Stimulated activated memory B cell treated with anti-CD40 and anti-IgM and Interleukin-4, amounts not matched to agents 10 μg/mL and 1 μg/mL and 100 μg/mL, for 72 hours (primary cell): ENCODE results near the gene AGO3.
A peak's percentile ranks its signal among the peaks of the same experiment; 100 is the strongest.

ENCODE experiments used
- ATAC-seq: fragments of 150-1000 bp; cut with Tn5 transposase; 2 replicates; pipeline ENCODE4 v1.10.0; 2021
- H3K27ac Mint-ChIP-seq: one replicate; pipeline ENCODE4 v1.8.0; 2022; ENCODE audit warnings: mild to moderate bottlenecking, mixed read lengths
- H3K27me3 Mint-ChIP-seq: one replicate; pipeline ENCODE4 v1.8.0; 2022; ENCODE audit warnings: mixed read lengths
- H3K36me3 Mint-ChIP-seq: one replicate; pipeline ENCODE4 v1.8.0; 2022; ENCODE audit warnings: mixed read lengths
- H3K4me1 Mint-ChIP-seq: one replicate; pipeline ENCODE4 v1.8.0; 2022; ENCODE audit warnings: mixed read lengths
- H3K4me3 Mint-ChIP-seq: one replicate; pipeline ENCODE4 v1.8.0; 2022; ENCODE audit warnings: mild to moderate bottlenecking, moderate library complexity, mixed read lengths
- H3K9me3 Mint-ChIP-seq: one replicate; pipeline ENCODE4 v1.8.0; 2022; ENCODE audit warnings: mixed read lengths

The AGO3 gene

GRCh38 chr1:36100376-36100775 lies 169.5 kb downstream of the AGO3 start:
- Mint-ChIP-seq H3K27ac (no peak overlapping the region), H3K9me3 (no peaks in the 10 kb centered on the region), H3K4me1 (peaks cover 7% of the 10 kb centered on the region), H3K4me3 (no peak overlapping the region), H3K27me3 (no peaks in the 10 kb centered on the region), H3K36me3 (peaks cover 10% of the 10 kb centered on the region)
- no peak for ATAC-seq

- no peak overlapping the region for H3K4me3 Mint-ChIP-seq
Observed at GRCh38 chr1:36101546-36101945, 170.6 kb downstream of the AGO3 start.

GRCh38 chr1:36106269-36106668 lies 175.4 kb downstream of the AGO3 start:
- H3K4me3 Mint-ChIP-seq, result no peak overlapping the region
- H3K9me3 Mint-ChIP-seq, result no peaks in the 10 kb centered on the region
- H3K36me3 Mint-ChIP-seq, result no peaks in the 10 kb centered on the region
- no peaks in the 10 kb centered on the region for H3K27me3 Mint-ChIP-seq
- no peak for ATAC-seq
- no peak overlapping the region for H3K27ac Mint-ChIP-seq
- H3K4me1 Mint-ChIP-seq, result no peaks in the 10 kb centered on the region

More at GRCh38 chr1:36101546-36101945, 170.6 kb downstream of the AGO3 start:
- Mint-ChIP-seq H3K36me3 (peaks cover 4% of the 10 kb centered on the region), H3K9me3 (no peaks in the 10 kb centered on the region), H3K4me1 (peaks cover 7% of the 10 kb centered on the region), H3K27ac (no peak overlapping the region), H3K27me3 (no peaks in the 10 kb centered on the region)
- ATAC-seq, result no peak

GRCh38 chr1:36107394-36107793 lies 176.5 kb downstream of the AGO3 start:
- Mint-ChIP-seq H3K4me3 (no peak overlapping the region), H3K36me3 (no peaks in the 10 kb centered on the region), H3K27me3 (no peaks in the 10 kb centered on the region), H3K9me3 (no peaks in the 10 kb centered on the region), H3K27ac (no peak overlapping the region), H3K4me1 (no peaks in the 10 kb centered on the region)
- no peak for ATAC-seq

GRCh38 chr1:36108314-36108713 lies 177.4 kb downstream of the AGO3 start:
- no peaks in the 10 kb centered on the region for H3K36me3 Mint-ChIP-seq
- H3K4me3 Mint-ChIP-seq, result no peak overlapping the region
- H3K27me3 Mint-ChIP-seq, result no peaks in the 10 kb centered on the region
- H3K9me3 Mint-ChIP-seq, result no peaks in the 10 kb centered on the region
- H3K27ac Mint-ChIP-seq, result no peak overlapping the region
- no peaks in the 10 kb centered on the region for H3K4me1 Mint-ChIP-seq
- no peak for ATAC-seq

- Mint-ChIP-seq H3K27ac (peak overlapping the region; percentile 1), H3K4me1 (no peaks in the 10 kb centered on the region), H3K4me3 (no peak overlapping the region), H3K27me3 (no peaks in the 10 kb centered on the region), H3K9me3 (no peaks in the 10 kb centered on the region), H3K36me3 (no peaks in the 10 kb centered on the region)
- ATAC-seq, result peak; percentile 44
Observed at GRCh38 chr1:36109041-36109679, 178.3 kb downstream of the AGO3 start.

GRCh38 chr1:36111151-36111550 lies 180.2 kb downstream of the AGO3 start:
- Mint-ChIP-seq H3K9me3 (no peaks in the 10 kb centered on the region), H3K36me3 (no peaks in the 10 kb centered on the region), H3K27ac (no peak overlapping the region), H3K4me1 (no peaks in the 10 kb centered on the region), H3K27me3 (no peaks in the 10 kb centered on the region), H3K4me3 (no peak overlapping the region)
- ATAC-seq, result no peak

GRCh38 chr1:36112823-36113222 lies 181.9 kb downstream of the AGO3 start:
- Mint-ChIP-seq H3K27me3 (no peaks in the 10 kb centered on the region), H3K9me3 (no peaks in the 10 kb centered on the region), H3K4me1 (no peaks in the 10 kb centered on the region), H3K4me3 (no peak overlapping the region), H3K36me3 (no peaks in the 10 kb centered on the region), H3K27ac (no peak overlapping the region)
- ATAC-seq, result no peak

GRCh38 chr1:36114371-36114770 lies 183.5 kb downstream of the AGO3 start:
- H3K4me3 Mint-ChIP-seq, result no peak overlapping the region
- H3K27me3 Mint-ChIP-seq, result no peaks in the 10 kb centered on the region
- no peak overlapping the region for H3K27ac Mint-ChIP-seq
- H3K36me3 Mint-ChIP-seq, result no peaks in the 10 kb centered on the region
- no peaks in the 10 kb centered on the region for H3K9me3 Mint-ChIP-seq
- ATAC-seq, result no peak
- H3K4me1 Mint-ChIP-seq, result no peaks in the 10 kb centered on the region

GRCh38 chr1:36115200-36115669 lies 184.3 kb downstream of the AGO3 start:
- no peak for ATAC-seq
- Mint-ChIP-seq H3K27me3 (no peaks in the 10 kb centered on the region), H3K36me3 (no peaks in the 10 kb centered on the region), H3K9me3 (no peaks in the 10 kb centered on the region), H3K27ac (no peak overlapping the region), H3K4me3 (no peak overlapping the region), H3K4me1 (no peaks in the 10 kb centered on the region)

GRCh38 chr1:36115931-36116330 lies 185.0 kb downstream of the AGO3 start:
- no peaks in the 10 kb centered on the region for H3K27me3 Mint-ChIP-seq
- H3K4me3 Mint-ChIP-seq, result no peak overlapping the region
- ATAC-seq, result no peak
- H3K27ac Mint-ChIP-seq, result no peak overlapping the region
- no peaks in the 10 kb centered on the region for H3K4me1 Mint-ChIP-seq
- H3K9me3 Mint-ChIP-seq, result no peaks in the 10 kb centered on the region
- H3K36me3 Mint-ChIP-seq, result no peaks in the 10 kb centered on the region

- Mint-ChIP-seq H3K4me1 (no peaks in the 10 kb centered on the region), H3K9me3 (no peaks in the 10 kb centered on the region), H3K27ac (no peak overlapping the region), H3K4me3 (no peak overlapping the region), H3K27me3 (no peaks in the 10 kb centered on the region), H3K36me3 (no peaks in the 10 kb centered on the region)
- ATAC-seq, result no peak
Observed at GRCh38 chr1:36116901-36117300, 186.0 kb downstream of the AGO3 start.

GRCh38 chr1:36118447-36119204 lies 187.7 kb downstream of the AGO3 start:
- no peak for ATAC-seq
- Mint-ChIP-seq H3K4me1 (peaks cover 15% of the 10 kb centered on the region), H3K9me3 (no peaks in the 10 kb centered on the region), H3K27me3 (no peaks in the 10 kb centered on the region), H3K4me3 (no peak overlapping the region), H3K27ac (no peak overlapping the region), H3K36me3 (no peaks in the 10 kb centered on the region)

GRCh38 chr1:36119456-36119855 lies 188.6 kb downstream of the AGO3 start:
- no peak overlapping the region for H3K27ac Mint-ChIP-seq
- no peaks in the 10 kb centered on the region for H3K9me3 Mint-ChIP-seq
- ATAC-seq, result no peak
- H3K27me3 Mint-ChIP-seq, result peaks cover 6% of the 10 kb centered on the region
- no peak overlapping the region for H3K4me3 Mint-ChIP-seq
- H3K4me1 Mint-ChIP-seq, result peaks cover 23% of the 10 kb centered on the region
- no peaks in the 10 kb centered on the region for H3K36me3 Mint-ChIP-seq
